GM12864 (cell line): ENCODE results near the gene PCDHA5.
"Not testable (repeated sequence)": the region's sequence is repeated elsewhere in the genome, so short reads cannot be mapped to it uniquely, and the experiment has no call there.

Experiments
- DNase-seq: peaks from one replicate; pipeline ENCODE4 v3.0.0-alpha.2; 2011; ENCODE audit warnings: low read depth
- H3K4me3 ChIP-seq: 2 replicates; pipeline ENCODE4 v1.5.1; 2011; ENCODE audit warnings: mild to moderate bottlenecking, low read depth, low read length, control low read depth
- TF ChIP-seq, protein P1 (sequence below): IDR thresholded peaks from 2 replicates; pipeline ENCODE4 v1.5.1; 2011; ENCODE audit warnings: low read depth, mild to moderate bottlenecking, moderate library complexity, low read length, control low read depth, inconsistent platforms; ENCODE audit errors: missing control alignments

Gene PCDHA5

DNA sequence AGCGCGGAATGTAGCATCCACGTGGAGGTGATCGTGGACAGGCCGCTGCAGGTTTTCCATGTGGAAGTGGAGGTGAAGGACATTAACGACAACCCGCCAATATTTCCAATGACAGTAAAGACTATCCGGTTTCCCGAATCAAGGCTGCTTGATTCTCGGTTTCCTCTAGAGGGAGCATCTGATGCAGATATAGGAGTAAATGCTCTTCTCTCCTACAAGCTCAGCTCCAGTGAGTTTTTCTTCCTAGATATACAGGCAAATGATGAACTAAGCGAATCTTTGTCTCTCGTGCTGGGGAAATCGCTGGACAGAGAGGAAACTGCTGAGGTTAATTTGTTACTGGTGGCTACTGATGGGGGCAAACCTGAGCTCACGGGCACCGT, 26.2 kb upstream of the PCDHA5 start:
- no peak overlapping the region for H3K4me3 ChIP-seq
- DNase-seq: no peak
- TF ChIP-seq, protein P1, sequence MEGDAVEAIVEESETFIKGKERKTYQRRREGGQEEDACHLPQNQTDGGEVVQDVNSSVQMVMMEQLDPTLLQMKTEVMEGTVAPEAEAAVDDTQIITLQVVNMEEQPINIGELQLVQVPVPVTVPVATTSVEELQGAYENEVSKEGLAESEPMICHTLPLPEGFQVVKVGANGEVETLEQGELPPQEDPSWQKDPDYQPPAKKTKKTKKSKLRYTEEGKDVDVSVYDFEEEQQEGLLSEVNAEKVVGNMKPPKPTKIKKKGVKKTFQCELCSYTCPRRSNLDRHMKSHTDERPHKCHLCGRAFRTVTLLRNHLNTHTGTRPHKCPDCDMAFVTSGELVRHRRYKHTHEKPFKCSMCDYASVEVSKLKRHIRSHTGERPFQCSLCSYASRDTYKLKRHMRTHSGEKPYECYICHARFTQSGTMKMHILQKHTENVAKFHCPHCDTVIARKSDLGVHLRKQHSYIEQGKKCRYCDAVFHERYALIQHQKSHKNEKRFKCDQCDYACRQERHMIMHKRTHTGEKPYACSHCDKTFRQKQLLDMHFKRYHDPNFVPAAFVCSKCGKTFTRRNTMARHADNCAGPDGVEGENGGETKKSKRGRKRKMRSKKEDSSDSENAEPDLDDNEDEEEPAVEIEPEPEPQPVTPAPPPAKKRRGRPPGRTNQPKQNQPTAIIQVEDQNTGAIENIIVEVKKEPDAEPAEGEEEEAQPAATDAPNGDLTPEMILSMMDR: no peak

DNA sequence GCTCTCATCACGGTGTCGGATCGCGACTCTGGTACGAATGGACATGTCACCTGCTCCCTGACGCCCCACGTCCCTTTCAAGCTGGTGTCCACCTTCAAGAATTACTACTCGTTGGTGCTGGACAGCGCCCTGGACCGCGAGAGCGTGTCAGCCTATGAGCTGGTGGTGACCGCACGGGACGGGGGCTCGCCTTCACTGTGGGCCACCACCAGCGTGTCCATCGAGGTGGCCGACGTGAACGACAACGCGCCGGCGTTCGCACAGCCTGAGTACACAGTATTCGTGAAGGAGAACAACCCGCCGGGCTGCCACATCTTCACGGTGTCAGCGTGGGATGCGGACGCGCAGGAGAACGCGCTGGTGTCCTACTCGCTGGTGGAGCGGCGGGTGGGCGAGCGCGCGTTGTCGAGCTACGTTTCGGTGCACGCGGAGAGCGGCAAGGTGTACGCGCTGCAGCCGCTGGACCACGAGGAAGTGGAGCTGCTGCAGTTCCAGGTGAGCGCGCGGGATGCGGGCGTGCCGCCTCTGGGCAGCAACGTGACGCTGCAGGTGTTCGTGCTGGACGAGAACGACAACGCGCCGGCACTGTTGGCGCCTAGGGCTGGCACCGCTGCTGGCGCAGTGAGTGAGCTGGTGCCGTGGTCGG, 25.2 kb upstream of the PCDHA5 start:
- not testable (repeated sequence) for H3K4me3 ChIP-seq, DNase-seq

DNA sequence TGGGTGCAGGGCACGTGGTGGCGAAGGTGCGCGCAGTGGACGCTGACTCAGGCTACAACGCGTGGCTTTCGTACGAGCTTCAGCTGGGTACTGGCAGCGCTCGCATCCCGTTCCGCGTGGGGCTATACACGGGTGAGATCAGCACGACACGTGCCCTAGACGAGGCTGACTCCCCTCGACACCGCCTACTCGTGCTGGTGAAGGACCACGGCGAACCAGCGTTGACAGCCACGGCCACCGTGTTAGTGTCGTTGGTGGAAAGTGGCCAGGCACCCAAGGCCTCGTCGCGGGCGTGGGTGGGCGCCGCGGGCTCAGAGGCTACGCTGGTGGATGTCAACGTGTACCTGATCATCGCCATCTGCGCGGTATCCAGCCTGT, 24.7 kb upstream of the PCDHA5 start:
- TF ChIP-seq, protein P1: no peak
- DNase-seq: no peak
- H3K4me3 ChIP-seq: no peak overlapping the region

DNA sequence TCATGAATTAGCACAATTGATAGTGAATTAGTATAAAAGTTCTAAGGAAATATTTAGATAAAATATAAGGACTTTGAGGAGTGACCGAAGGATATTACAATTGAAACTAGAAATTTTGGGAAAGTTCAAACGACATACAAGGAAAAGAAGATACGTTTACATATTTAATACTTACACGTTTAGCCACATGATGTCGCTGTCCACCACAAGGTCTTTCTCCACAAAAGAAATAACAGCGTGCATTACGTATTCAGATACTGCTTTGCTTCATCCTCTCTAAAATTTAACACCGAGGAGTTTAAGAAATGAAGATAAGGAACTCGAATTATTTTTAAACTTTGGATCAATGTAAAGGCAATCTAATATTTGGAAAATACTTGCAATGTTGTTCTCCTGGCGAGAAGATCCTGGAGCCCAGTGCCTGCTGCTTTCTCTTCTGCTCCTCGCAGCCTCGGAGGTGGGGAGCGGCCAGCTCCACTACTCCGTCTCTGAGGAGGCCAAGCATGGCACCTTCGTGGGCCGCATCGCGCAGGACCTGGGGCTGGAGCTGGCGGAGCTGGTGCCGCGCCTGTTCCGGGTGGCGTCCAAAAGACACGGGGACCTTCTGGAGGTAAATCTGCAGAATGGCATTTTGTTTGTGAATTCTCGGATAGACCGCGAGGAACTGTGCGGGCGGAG, 20.5 kb upstream of the PCDHA5 start, which contains the start of gene PCDHA3:
Gene PCDHA3, plus strand, starts transcription at position 242 of the 678 bp plus-strand sequence.
- no peak within 1 kb of the TSS for H3K4me3 ChIP-seq
- DNase-seq: no peak
- TF ChIP-seq, protein P1: no peak

DNA sequence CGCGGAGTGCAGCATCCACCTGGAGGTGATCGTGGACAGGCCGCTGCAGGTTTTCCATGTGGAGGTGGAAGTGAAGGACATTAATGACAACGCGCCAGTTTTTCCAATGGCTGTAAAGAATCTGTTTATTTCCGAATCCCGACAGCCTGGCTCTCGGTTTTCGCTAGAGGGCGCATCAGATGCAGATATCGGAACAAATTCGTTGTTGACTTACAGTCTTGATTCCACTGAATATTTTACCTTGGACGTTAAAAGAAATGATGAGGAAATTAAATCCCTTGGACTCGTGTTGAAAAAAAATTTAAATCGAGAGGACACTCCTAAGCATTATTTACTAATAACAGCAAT, 19.9 kb upstream of the PCDHA5 start:
- no peak for DNase-seq
- TF ChIP-seq, protein P1: no peak
- no peak overlapping the region for H3K4me3 ChIP-seq

DNA sequence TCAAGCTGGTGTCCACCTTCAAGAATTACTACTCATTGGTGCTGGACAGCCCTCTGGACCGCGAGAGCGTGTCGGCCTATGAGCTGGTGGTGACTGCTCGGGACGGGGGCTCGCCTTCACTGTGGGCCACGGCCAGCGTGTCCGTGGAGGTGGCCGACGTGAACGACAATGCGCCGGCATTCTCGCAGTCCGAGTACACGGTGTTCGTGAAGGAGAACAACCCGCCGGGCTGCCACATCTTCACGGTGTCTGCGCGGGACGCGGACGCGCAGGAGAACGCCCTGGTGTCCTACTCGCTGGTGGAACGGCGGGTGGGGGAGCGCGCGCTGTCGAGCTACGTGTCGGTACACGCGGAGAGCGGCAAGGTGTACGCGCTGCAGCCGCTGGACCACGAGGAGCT, 19.0 kb upstream of the PCDHA5 start:
- not testable (repeated sequence) for DNase-seq, H3K4me3 ChIP-seq

DNA sequence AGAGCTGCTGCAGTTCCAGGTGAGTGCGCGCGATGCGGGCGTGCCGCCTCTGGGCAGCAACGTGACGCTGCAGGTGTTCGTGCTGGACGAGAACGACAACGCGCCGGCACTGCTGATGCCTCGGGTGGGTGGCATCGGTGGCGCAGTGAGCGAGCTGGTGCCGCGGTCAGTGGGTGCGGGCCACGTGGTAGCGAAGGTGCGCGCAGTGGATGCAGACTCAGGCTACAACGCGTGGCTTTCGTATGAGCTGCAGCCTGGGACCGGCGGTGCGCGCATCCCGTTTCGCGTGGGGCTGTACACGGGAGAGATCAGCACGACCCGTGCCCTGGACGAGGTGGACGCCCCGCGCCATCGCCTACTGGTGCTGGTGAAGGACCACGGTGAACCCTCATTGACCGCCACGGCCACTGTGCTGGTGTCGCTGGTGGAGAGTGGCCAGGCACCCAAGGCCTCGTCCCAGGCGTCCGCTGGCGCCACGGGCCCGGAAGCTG, 18.6 kb upstream of the PCDHA5 start:
- TF ChIP-seq, protein P1: no peak
- H3K4me3 ChIP-seq: no peak overlapping the region
- DNase-seq: no peak
